GM12878 (cell line): ENCODE data around the gene KCNMB2. TPM values are rescaled to one million over a fixed set of nuclear protein-coding genes. Genes with fewer than 3 reads are reported as not detected.

Experiments
- ATAC-seq: fragments of 200-7000 bp; cut with Tn5 transposase; 3 replicates; pipeline ENCODE4 v1.9.1; 2020; ENCODE audit warnings: mild to moderate bottlenecking, moderate library complexity
- BruUV-seq: library from RNA; stranded (reverse); fragments of 400-500 nt; replicated peaks from 2 replicates; lab custom pipeline; 2021; lab: Mats Ljungman, UMichigan
- CTCF ChIA-PET: fragments of 300-600 bp; sonication (Branson Sonifier 250); formaldehyde crosslinking; extraction: SDS; loops from one replicate; lab custom pipeline; 2021; ENCODE audit warnings: inconsistent platforms; lab: Yijun Ruan, JAX
- POLR2A ChIA-PET: fragments of 350-600 bp; formaldehyde crosslinking; extraction: SDS; loops from one replicate; lab custom pipeline; 2021; ENCODE audit warnings: inconsistent platforms; lab: Charles Lee
- RAD21 ChIA-PET: fragments of 300-600 bp; sonication (Branson Sonifier 250); formaldehyde crosslinking; loops from one replicate; lab custom pipeline; 2023; ENCODE audit warnings: antibody characterized with exemption; ENCODE audit not compliant: unreplicated experiment; lab: Charles Lee
- SMC1A ChIA-PET: fragments of 300-600 bp; sonication (Branson Sonifier 250); formaldehyde crosslinking; loops from one replicate; lab custom pipeline; 2023; ENCODE audit not compliant: unreplicated experiment, uncharacterized antibody; lab: Charles Lee
- DNase-seq: peaks from one replicate; pipeline ENCODE4 v3.0.0-alpha.2; 2011; ENCODE audit warnings: low read depth, low spot score
- FAIRE-seq: peaks from 3 replicates; lab custom pipeline; 2011; peaks lifted over from hg19 to GRCh38; lab: Jason Lieb, UNC
- H2AFZ ChIP-seq: 2 replicates; pipeline ENCODE4 v1.6.0; 2011; ENCODE audit warnings: low read depth, low read length, control low read depth; ENCODE audit not compliant: control insufficient read depth
- H3K27ac ChIP-seq: 2 replicates; pipeline ENCODE4 v1.5.1; 2011; ENCODE audit warnings: control low read depth; ENCODE audit not compliant: control insufficient read depth, insufficient read depth
- H3K27me3 ChIP-seq, 2 experiments: replicated peaks in 1 of 2; 2 replicates each; pipeline versions ENCODE4 v1.6.0 to v1.6.1; 2011; ENCODE audit warnings: low read length in 1 of 2; ENCODE audit not compliant: control insufficient read depth in 2 of 2, insufficient read depth in 2 of 2
- H3K36me3 ChIP-seq, 2 experiments: 2 replicates each; pipeline ENCODE4 v1.5.1; 2011; ENCODE audit warnings: low read length in 1 of 2; ENCODE audit not compliant: control insufficient read depth in 2 of 2, insufficient read depth in 2 of 2
- H3K4me1 ChIP-seq: 2 replicates; pipeline ENCODE4 v1.6.1; 2011; ENCODE audit warnings: mild to moderate bottlenecking, low read length, moderate library complexity, mixed read lengths; ENCODE audit not compliant: control insufficient read depth, insufficient read depth
- H3K4me2 ChIP-seq: 2 replicates; pipeline ENCODE4 v1.6.0; 2011; ENCODE audit warnings: control low read depth; ENCODE audit not compliant: control insufficient read depth, insufficient read depth
- H3K4me3 ChIP-seq: fragments of 200-600 bp; sonication (generic); 2 replicates; pipeline ENCODE4 v1.5.1; 2016
- H3K79me2 ChIP-seq: 2 replicates; pipeline ENCODE4 v1.6.0; 2011; ENCODE audit warnings: low read length; ENCODE audit not compliant: control insufficient read depth, insufficient read depth
- H3K9ac ChIP-seq: 2 replicates; pipeline ENCODE4 v1.8.0; 2011; ENCODE audit warnings: low read length, control low read depth, mixed read lengths; ENCODE audit not compliant: control insufficient read depth, insufficient read depth
- H3K9me3 ChIP-seq: replicated peaks from 3 replicates; pipeline ENCODE4 v1.5.1; 2011; ENCODE audit warnings: mild to moderate bottlenecking, low read length; ENCODE audit not compliant: control insufficient read depth, insufficient read depth
- H4K20me1 ChIP-seq: 2 replicates; pipeline ENCODE4 v1.6.0; 2011; ENCODE audit not compliant: control insufficient read depth, insufficient read depth
- BCL11A ChIP-seq: IDR thresholded peaks from 2 replicates; pipeline ENCODE4 v1.6.1; 2011; ENCODE audit warnings: low read depth, low read length
- CEBPB ChIP-seq, 2 experiments: fragments of 150-350 bp in 1 of 2; IDR thresholded peaks; 2 replicates each; pipeline ENCODE4 v1.6.1; 2012 to 2014; ENCODE audit warnings: low read depth in 2 of 2, low read length in 2 of 2, borderline replicate concordance in 1 of 2, inconsistent platforms in 1 of 2
- CHD1 ChIP-seq: IDR thresholded peaks from 2 replicates; pipeline ENCODE4 v1.6.1; 2012; ENCODE audit warnings: low read depth, low read length, improper control_type of control experiment
- CTCF ChIP-seq, 3 experiments: IDR thresholded peaks in 2 of 3; conservative IDR thresholded peaks in 1 of 3; 2 replicates each; pipeline ENCODE4 v1.5.1; 2011; ENCODE audit warnings: low read depth in 3 of 3, low read length in 3 of 3, mild to moderate bottlenecking in 3 of 3, control low read depth in 2 of 3, moderate library complexity in 2 of 3, inconsistent platforms in 1 of 3, mixed read lengths in 1 of 3; ENCODE audit not compliant: control insufficient read depth in 2 of 3, insufficient read depth in 1 of 3; ENCODE audit errors: extremely low read depth in 1 of 3
- IKZF2 ChIP-seq, 2 experiments: fragments of 450-650 bp; IDR thresholded peaks; 2 replicates each; pipeline ENCODE4 v1.6.1; 2017; ENCODE audit warnings: mild to moderate bottlenecking in 2 of 2, moderate library complexity in 2 of 2
- MYC ChIP-seq: IDR thresholded peaks from 2 replicates; pipeline ENCODE4 v1.6.1; 2011; ENCODE audit warnings: mild to moderate bottlenecking, low read length, moderate library complexity, inconsistent platforms; ENCODE audit not compliant: insufficient read depth, insufficient replicate concordance, insufficient read length, severe bottlenecking
- PAX8 ChIP-seq: fragments of 450-650 bp; IDR thresholded peaks from 2 replicates; pipeline ENCODE4 v1.6.1; 2017; ENCODE audit warnings: mild to moderate bottlenecking, moderate library complexity
- POU2F2 ChIP-seq: IDR thresholded peaks from 3 replicates; pipeline ENCODE4 v1.6.1; 2011; ENCODE audit warnings: low read depth, mild to moderate bottlenecking, low read length, borderline replicate concordance
- RELB ChIP-seq: fragments of 450-650 bp; IDR thresholded peaks from 2 replicates; pipeline ENCODE4 v1.6.1; 2017; ENCODE audit warnings: low read depth, mild to moderate bottlenecking, moderate library complexity
- SIX5 ChIP-seq: IDR thresholded peaks from 2 replicates; pipeline ENCODE4 v1.6.1; 2011; ENCODE audit warnings: mild to moderate bottlenecking, low read depth, low read length, moderate library complexity; ENCODE audit not compliant: severe bottlenecking
- ZBED1 ChIP-seq: IDR thresholded peaks from 2 replicates; pipeline ENCODE4 v1.6.1; 2016; ENCODE audit warnings: borderline replicate concordance
- ZNF274 ChIP-seq: IDR thresholded peaks from one replicate; pipeline ENCODE4 v1.8.0; 2011; ENCODE audit not compliant: insufficient read length, insufficient read depth
- ZNF687 ChIP-seq: fragments of 450-650 bp; IDR thresholded peaks from 2 replicates; pipeline ENCODE4 v1.6.1; 2017; ENCODE audit warnings: mild to moderate bottlenecking, moderate library complexity
- WGBS: methylation state at CpG from one replicate; pipeline ENCODE4 v1.1.6; 2016; ENCODE audit warnings: low lambda C conversion rate; ENCODE audit not compliant: insufficient replicate concordance, insufficient coverage; ENCODE audit errors: missing lambda C conversion rate; 5-methylcytosine and 5-hydroxymethylcytosine counted together
- in situ Hi-C: fragments of 300-500 bp; cut with MboI; formaldehyde crosslinking; loops from 9 replicates; pipeline ENCODE4 v1.14.3; 2018; ENCODE audit warnings: mixed read lengths
- intact Hi-C: fragments of 100-400 bp; cut with micrococcal nuclease; formaldehyde crosslinking; loops from one replicate; pipeline ENCODE4 v1.14.2; 2022; ENCODE audit not compliant: unreplicated experiment
- polyA plus RNA-seq, 11 experiments: library from polyadenylated mRNA; depleted of rRNA in 4 of 11; unstranded in 6 of 11; stranded (reverse) in 5 of 11; fragments of >200 nt; fragmentation: Nextera tagmentation in 4 of 11; fragmentation: Illumina TruSeq in 1 of 11; extraction: Ambion mirVana in 4 of 11; extraction: Trizol in 1 of 11; gene quantifications; 1 replicate in 1 of 11; 2 replicates in 10 of 11; pipeline versions ENCODE4 v1.2.1 to v1.2.3, GENCODE V29; 2011 to 2016; ENCODE audit warnings: inconsistent platforms in 2 of 11, missing spikeins in 2 of 11, low read depth in 1 of 11
- total RNA-seq, 4 experiments: library from RNA; depleted of rRNA in 3 of 4; stranded (reverse); fragments of >200 nt in 3 of 4; fragmentation: Illumina TruSeq in 1 of 4; extraction: Trizol in 1 of 4; gene quantifications; 2 replicates each; pipeline versions ENCODE4 v1.2.1 to v1.2.3, GENCODE V29; 2013 to 2021
- TF ChIP-seq, protein P1 (sequence below): IDR thresholded peaks from 2 replicates; pipeline ENCODE4 v1.6.1; 2012; ENCODE audit warnings: low read depth, low read length, improper control_type of control experiment
- TF ChIP-seq, protein P2 (sequence below): IDR thresholded peaks from 2 replicates; pipeline ENCODE4 v1.6.1; 2011; ENCODE audit warnings: mild to moderate bottlenecking, low read depth, low read length, moderate library complexity; ENCODE audit not compliant: insufficient replicate concordance

Gene KCNMB2
- total and polyA plus RNA-seq, 10 of the 15 experiments (the other 5 are each of a cell fraction or from before 2014, with no cell fraction given), result 0.22 to 18.8 (median 11.0) TPM

DNA sequence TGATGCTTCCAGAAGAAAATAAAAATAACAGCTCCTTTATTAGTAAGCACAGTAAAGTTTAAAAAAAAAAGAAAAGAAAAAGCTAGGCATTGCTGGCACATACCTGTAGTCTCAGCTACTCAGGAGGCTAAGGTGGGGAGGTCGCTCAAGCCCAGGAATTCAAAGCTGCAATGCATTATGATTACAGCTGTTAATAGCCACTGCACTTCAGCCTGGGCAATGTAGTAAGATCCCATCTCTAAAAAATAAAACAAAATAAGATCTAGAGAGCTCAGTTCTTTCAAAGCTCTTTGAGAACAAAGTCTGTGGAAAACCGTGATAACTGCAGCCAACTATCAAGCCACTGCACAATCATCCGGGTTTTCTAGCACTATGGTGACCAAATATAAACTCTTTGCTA, 323.1 kb downstream of the KCNMB2 start:
- DNase-seq (no peak), FAIRE-seq (no peak), ATAC-seq (no peak)
- Histone ChIP-seq H3K9ac (no peak overlapping the region), H4K20me1 (no peaks in the 10 kb centered on the region), H3K4me2 (no peak overlapping the region), H3K27me3 (no peaks in the 10 kb centered on the region), H3K36me3 (no peaks in the 10 kb centered on the region), H3K4me1 (no peaks in the 10 kb centered on the region), H3K4me3 (no peak overlapping the region), H2AFZ (no peak overlapping the region), H3K9me3 (no peaks in the 10 kb centered on the region), H3K79me2 (no peaks in the 10 kb centered on the region), H3K27ac (no peak overlapping the region)
- in situ Hi-C loops (no loop called here), intact Hi-C loops (no loop called here)
- CTCF ChIA-PET, result no interaction called here
- SMC1A ChIA-PET, result no interaction called here
- RAD21 ChIA-PET, result no interaction called here
- POLR2A ChIA-PET, result no interaction called here
- WGBS, result 30% methylated on average over 3 of the region's 3 CpGs
- BruUV-seq, result no TSS peak
- TF ChIP-seq RELB (no peak), ZNF687 (no peak), MYC (no peak), CTCF (IDR thresholded peaks at IDR 0.05 in 2 of 3, conservative IDR thresholded peaks at IDR 0.05 in 1 of 3; ENCODE audit: control insufficient read depth in 2 of 3, extremely low read depth in 1 of 3, insufficient read depth in 1 of 3, low read depth in 3 of 3, low read length in 3 of 3) (no peak), ZBED1 (no peak), CEBPB (IDR thresholded peaks at IDR 0.05; ENCODE audit: borderline replicate concordance in 1 of 2, low read depth in 2 of 2, low read length in 2 of 2) (no peak), POU2F2 (no peak), ZNF274 (no peak), SIX5 (no peak), PAX8 (no peak), IKZF2 (IDR thresholded peaks at IDR 0.05) (no peak), BCL11A (no peak), CHD1 (no peak)
- TF ChIP-seq, protein P1, sequence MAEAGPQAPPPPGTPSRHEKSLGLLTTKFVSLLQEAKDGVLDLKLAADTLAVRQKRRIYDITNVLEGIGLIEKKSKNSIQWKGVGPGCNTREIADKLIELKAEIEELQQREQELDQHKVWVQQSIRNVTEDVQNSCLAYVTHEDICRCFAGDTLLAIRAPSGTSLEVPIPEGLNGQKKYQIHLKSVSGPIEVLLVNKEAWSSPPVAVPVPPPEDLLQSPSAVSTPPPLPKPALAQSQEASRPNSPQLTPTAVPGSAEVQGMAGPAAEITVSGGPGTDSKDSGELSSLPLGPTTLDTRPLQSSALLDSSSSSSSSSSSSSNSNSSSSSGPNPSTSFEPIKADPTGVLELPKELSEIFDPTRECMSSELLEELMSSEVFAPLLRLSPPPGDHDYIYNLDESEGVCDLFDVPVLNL, result no peak
- TF ChIP-seq, protein P2, sequence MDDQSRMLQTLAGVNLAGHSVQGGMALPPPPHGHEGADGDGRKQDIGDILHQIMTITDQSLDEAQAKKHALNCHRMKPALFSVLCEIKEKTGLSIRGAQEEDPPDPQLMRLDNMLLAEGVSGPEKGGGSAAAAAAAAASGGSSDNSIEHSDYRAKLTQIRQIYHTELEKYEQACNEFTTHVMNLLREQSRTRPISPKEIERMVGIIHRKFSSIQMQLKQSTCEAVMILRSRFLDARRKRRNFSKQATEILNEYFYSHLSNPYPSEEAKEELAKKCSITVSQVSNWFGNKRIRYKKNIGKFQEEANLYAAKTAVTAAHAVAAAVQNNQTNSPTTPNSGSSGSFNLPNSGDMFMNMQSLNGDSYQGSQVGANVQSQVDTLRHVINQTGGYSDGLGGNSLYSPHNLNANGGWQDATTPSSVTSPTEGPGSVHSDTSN, result no peak
